HG03025 (cell line): ENCODE data around the gene KRTAP19-5.
"Not testable (repeated sequence)": the region's sequence is repeated elsewhere in the genome, so short reads cannot be mapped to it uniquely, and the experiment has no call there.

ENCODE experiments used
- ATAC-seq: cut with Tn5 transposase; IDR thresholded peaks from one replicate; pipeline ENCODE4 v1.9.1; 2021; ENCODE audit warnings: mild to moderate bottlenecking, moderate library complexity; ENCODE audit not compliant: unreplicated experiment, low FRiP score

The KRTAP19-5 gene

GRCh38 chr21:30502041-30502440 lies at the start of gene KRTAP19-5:
TSS of gene KRTAP19-5 (minus strand) at chr21:30502141. CDS start at chr21:30502090, 51 bp downstream.
- ATAC-seq = no peak

GRCh38 chr21:30541764-30542163 lies 39.8 kb upstream of the KRTAP19-5 start, which contains the start of gene KRTAP19-6:
TSS of gene KRTAP19-6 (minus strand) at chr21:30541864. CDS start at chr21:30541833, 31 bp downstream.
- ATAC-seq = no peak

- no peak for ATAC-seq
These were observed 16.9 kb upstream of the KRTAP19-5 start for GRCh38 chr21:30518876-30519275.

- no peak for ATAC-seq
These were observed 13.7 kb upstream of the KRTAP19-5 start for GRCh38 chr21:30515681-30516080.

GRCh38 chr21:30505621-30506205 lies 3.8 kb upstream of the KRTAP19-5 start:
- ATAC-seq = not testable (repeated sequence)

GRCh38 chr21:30497065-30497464 lies 4.9 kb downstream of the KRTAP19-5 start, which contains the start of gene KRTAP19-4:
TSS of gene KRTAP19-4 (minus strand) at chr21:30497165. CDS start at chr21:30497110, 55 bp downstream.
- ATAC-seq = no peak

- ATAC-seq = no peak
These were observed 9.9 kb downstream of the KRTAP19-5 start, which contains the start of gene KRTAP19-3 for GRCh38 chr21:30491963-30492428. TSS of gene KRTAP19-3 (minus strand) at chr21:30492013. CDS start at chr21:30491957, 56 bp downstream.

GRCh38 chr21:30487336-30487735 lies 14.6 kb downstream of the KRTAP19-5 start, which contains the start of gene KRTAP19-2:
TSS of gene KRTAP19-2 (minus strand) at chr21:30487436. CDS start at chr21:30487348, 88 bp downstream.
- no peak for ATAC-seq

GRCh38 chr21:30486180-30486579 lies 15.8 kb downstream of the KRTAP19-5 start:
- no peak for ATAC-seq

- ATAC-seq = no peak
These were observed 19.8 kb downstream of the KRTAP19-5 start for GRCh38 chr21:30482130-30482529.

- ATAC-seq = no peak
These were observed 21.8 kb downstream of the KRTAP19-5 start, which contains the start of gene KRTAP19-1 for GRCh38 chr21:30480145-30480544. TSS of gene KRTAP19-1 (minus strand) at chr21:30480367. CDS start at chr21:30480317, 50 bp downstream.

- no peak for ATAC-seq
These were observed 22.7 kb downstream of the KRTAP19-5 start for GRCh38 chr21:30479259-30479658.

- ATAC-seq = no peak
These were observed 23.9 kb downstream of the KRTAP19-5 start for GRCh38 chr21:30478004-30478403.

- no peak for ATAC-seq
These were observed 32.8 kb downstream of the KRTAP19-5 start for GRCh38 chr21:30468900-30469714.

- ATAC-seq = no peak
These were observed 38.2 kb downstream of the KRTAP19-5 start for GRCh38 chr21:30463713-30464112.
